Measurements from ENCODE around the gene CSNK1D. TPM values are rescaled to one million over a fixed set of nuclear protein-coding genes. Genes with fewer than 3 reads are reported as not detected.
A peak's percentile ranks its signal among the peaks of the same experiment; 100 is the strongest.

The CSNK1D gene
- total and polyA plus RNA-seq, 8 donors: 47.1 to 107 (median 66.0) TPM

DNA sequence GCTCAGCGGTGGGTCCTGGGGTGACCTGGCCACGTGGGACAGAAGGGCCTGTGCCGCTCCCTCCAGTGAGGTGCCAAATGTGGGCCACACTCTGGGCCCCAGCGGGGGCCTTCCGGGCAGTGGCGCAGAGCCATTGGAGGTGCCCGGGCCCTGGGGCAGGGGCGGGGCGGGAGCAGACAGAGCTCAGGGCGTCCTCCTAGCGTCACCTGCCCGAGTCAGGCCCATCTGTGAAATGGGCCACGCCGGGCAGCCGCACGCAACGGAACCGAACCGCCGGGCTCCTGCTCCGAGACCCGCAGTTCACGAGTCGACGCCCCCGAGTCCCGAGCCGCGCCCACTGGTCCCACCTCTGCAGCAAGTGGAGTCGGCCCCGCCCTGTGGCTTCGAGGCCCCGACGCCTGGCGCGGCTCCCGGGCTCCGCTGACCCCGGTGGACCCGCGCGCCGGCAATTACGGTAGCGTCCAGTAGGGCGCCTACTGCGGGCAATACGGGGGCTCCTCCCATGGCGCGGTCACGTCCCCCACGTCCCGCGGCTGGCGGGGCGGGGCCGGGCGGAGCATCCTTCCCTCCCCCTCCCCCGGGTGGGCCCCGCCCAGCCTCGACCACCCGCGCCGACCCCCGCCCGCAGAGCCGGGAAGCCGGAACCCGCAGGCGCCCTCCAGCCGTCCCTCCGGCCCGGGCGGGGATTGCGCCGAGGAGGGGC lies 42.7 kb downstream of the CSNK1D start:
- intact Hi-C loops (cut with DNase I): loop anchor here in 1 of 3 donors (10.0 kb wide), 1 partner anchor 94 kb away; no protein-coding TSS in a partner anchor
- peak overlapping the region in 3 of 4 donors; percentile 39 to 69 (median 66) for H3K27ac ChIP-seq
- no peaks in the 10 kb centered on the region for H3K36me3 ChIP-seq
- TF ChIP-seq, protein P1, sequence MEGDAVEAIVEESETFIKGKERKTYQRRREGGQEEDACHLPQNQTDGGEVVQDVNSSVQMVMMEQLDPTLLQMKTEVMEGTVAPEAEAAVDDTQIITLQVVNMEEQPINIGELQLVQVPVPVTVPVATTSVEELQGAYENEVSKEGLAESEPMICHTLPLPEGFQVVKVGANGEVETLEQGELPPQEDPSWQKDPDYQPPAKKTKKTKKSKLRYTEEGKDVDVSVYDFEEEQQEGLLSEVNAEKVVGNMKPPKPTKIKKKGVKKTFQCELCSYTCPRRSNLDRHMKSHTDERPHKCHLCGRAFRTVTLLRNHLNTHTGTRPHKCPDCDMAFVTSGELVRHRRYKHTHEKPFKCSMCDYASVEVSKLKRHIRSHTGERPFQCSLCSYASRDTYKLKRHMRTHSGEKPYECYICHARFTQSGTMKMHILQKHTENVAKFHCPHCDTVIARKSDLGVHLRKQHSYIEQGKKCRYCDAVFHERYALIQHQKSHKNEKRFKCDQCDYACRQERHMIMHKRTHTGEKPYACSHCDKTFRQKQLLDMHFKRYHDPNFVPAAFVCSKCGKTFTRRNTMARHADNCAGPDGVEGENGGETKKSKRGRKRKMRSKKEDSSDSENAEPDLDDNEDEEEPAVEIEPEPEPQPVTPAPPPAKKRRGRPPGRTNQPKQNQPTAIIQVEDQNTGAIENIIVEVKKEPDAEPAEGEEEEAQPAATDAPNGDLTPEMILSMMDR (IDR thresholded peaks at IDR 0.05): peak in 3 of 4 donors; percentile 16 to 39 (median 32)
- ATAC-seq (peak; percentile 29 to 65 (median 58)), FAIRE-seq (no peak), DNase-seq (peak in 4 of 6 donors; percentile 38 to 87 (median 75))
- peaks cover 0 to 5% (median 1%) of the 10 kb centered on the region in 3 donors for H3K4me1 ChIP-seq
- WGBS, 2 donors: 17 to 29% methylated on average over 61 to 76 of the region's 76 CpGs
- peak overlapping the region; percentile 14 to 40 (median 28) for H3K4me3 ChIP-seq
- H3K9me3 ChIP-seq: no peaks in the 10 kb centered on the region
- H3K27me3 ChIP-seq: no peaks in the 10 kb centered on the region

DNA sequence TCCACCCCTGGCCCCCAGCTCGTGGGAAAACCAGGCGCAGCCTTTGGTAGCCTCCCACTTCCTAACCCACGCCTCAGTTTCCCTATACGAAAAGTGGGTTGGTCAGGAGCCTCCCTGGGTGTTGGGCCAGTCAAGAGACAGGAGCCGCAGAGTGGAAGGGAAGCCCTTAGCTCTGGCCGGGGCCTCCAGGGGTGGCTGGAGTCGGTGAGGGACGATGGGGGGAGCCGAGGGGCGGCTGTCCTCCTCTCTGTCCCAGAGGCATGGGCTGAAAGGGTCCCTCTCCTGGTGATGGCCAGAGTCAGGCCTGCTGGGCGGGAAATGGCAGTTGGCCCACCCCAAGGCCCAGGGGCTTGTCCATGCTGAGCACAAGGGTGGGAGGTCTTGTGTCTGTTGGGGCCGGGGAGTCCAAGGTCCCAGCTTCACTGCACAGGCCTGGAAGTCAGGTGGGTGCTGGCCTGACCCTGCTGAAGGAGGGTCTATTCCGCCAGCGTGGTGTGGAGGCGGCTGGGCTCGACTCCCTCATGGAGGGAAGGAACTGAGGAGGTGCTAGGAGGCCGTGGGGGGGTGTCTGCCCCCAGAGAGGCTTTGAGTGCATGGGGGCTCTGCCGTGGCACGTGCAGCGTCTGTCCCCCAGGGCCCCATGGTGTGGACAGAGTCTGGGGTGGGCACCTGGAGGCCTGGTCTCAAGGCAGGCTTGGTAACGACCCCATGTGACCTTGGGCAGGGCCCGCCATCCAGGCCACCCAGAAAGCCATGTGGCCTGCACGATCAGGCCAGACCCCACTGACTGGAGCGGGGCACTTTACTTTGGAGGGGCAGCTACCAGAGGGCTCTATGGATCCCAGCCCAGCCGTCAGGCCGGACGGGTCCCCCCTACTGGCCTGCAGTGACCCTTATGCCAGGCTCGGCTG lies 43.5 kb downstream of the CSNK1D start:
- intact Hi-C loops (cut with DNase I): loop anchor here in 1 of 3 donors (10.0 kb wide), 1 partner anchor 95 kb away; no protein-coding TSS in a partner anchor

DNA sequence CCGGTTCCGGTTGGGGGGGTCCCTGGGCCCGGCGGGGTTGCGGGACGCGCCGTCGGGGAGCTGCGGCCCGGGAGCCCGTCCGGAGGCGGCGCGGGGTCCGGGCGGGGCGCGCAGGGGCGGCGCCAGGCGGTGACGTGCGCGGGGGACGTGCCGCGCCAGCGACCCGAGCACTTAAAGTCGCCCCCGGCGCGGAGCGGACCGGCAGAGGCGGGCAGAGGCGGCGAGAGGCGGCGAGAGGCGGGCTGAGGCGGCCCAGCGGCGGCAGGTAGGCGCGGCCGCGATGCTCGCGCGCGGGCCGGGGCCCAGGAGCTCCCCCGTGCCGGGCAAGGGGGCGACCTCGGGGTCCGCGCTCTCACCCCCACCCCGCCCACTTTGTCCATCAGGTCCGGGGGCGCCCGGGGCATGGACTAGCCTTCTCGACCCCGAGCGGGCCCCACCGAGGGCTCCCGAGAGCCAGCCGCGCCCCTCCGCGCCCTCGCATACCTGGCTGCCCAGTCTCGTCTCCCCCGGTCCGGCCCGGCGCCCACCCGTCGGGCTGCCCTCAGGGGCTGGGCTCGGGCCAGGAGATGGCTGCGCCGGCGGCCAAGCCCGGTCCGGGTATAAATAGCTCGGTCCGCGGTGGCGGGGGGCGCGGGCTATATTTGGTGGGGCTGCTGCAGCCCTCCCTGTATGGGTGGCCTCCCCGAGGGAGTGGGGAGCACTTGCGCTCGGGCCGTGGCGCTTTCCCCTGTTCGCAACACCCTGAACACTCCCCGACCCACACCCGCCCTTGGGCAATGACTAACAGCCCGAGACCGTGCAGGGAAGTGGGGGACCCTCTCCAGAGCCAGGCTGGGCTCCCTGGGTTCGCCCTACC lies 44.4 kb downstream of the CSNK1D start, which contains the start of gene SLC16A3:
SLC16A3 (plus strand) TSS at position 201 of the 856 bp plus-strand sequence. CDS start 6,967 bp downstream, outside the sequence.
- peak within 1 kb of the TSS in 3 of 4 donors; percentile 13 to 84 (median 73) for H3K27ac ChIP-seq
- intact Hi-C loops (cut with DNase I): no loop called here
- H3K36me3 ChIP-seq: no peaks in the 10 kb centered on the region
- peak within 1 kb of the TSS in 3 of 4 donors; percentile 2 to 40 (median 17) for H3K4me3 ChIP-seq
- H3K4me1 ChIP-seq: peaks cover 0 to 5% (median 0%) of the 10 kb centered on the region in 3 donors
- FAIRE-seq: no peak
- no peaks in the 10 kb centered on the region for H3K27me3 ChIP-seq
- peak in 3 of 6 donors; percentile 46 to 80 (median 79) for DNase-seq
- 11 to 18% methylated on average over 79 to 105 of the region's 105 CpGs for WGBS, 2 donors
- TF ChIP-seq, protein P1 (IDR thresholded peaks at IDR 0.05): no peak
- H3K9me3 ChIP-seq: no peaks in the 10 kb centered on the region
- ATAC-seq: peak in 3 of 4 donors; percentile 3 to 21 (median 8)

More for the DNA sequence above, 43.5 kb downstream of the CSNK1D start:
- ATAC-seq (peak in 1 of 4 donors; percentile 0), DNase-seq (peak in 3 of 6 donors; percentile 29 to 75 (median 31)), FAIRE-seq (no peak)
- 74 to 85% methylated on average over 25 to 28 of the region's 28 CpGs for WGBS, 2 donors
- H3K27me3 ChIP-seq: no peaks in the 10 kb centered on the region
- H3K4me1 ChIP-seq: peaks cover 0 to 5% (median 0%) of the 10 kb centered on the region in 3 donors
- peak overlapping the region in 2 of 4 donors; percentile 66 to 69 for H3K27ac ChIP-seq
- peak overlapping the region in 3 of 4 donors; percentile 2 to 40 (median 29) for H3K4me3 ChIP-seq
- no peaks in the 10 kb centered on the region for H3K9me3 ChIP-seq
- H3K36me3 ChIP-seq: no peaks in the 10 kb centered on the region
- TF ChIP-seq, protein P1 (IDR thresholded peaks at IDR 0.05): no peak

DNA sequence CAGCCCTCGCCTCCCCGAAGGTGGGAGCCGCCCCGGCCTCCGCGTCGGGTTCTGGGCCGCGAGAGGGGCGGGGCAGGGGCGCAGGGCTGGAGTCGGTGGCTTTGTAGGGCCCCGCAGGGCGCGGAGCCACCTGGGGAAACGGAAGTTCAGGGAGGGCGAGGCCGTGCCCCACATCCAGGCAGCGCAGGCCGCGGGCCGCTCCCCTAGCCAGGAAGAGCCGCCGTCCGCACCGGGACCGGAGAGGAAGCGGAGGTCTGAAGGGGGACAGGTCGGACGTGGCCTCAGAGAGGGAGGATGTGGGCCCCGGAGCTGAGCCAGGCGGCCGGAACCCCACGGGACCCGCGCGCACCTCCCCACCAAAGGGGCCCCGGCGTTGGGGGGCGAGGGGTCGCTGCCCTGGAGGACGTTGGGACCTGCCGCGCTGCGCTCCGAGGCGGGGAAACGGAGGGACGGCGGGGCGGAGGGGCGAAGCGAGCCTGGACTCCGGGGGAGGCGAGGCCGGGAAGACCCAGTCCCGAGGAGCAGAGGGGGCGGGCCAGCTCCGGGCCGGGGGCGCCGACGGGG lies 45.1 kb downstream of the CSNK1D start:
- WGBS, 2 donors: 34 to 37% methylated on average over 55 to 63 of the region's 63 CpGs
- DNase-seq (peak in 2 of 6 donors; percentile 43 to 74), ATAC-seq (peak in 3 of 4 donors; percentile 2 to 5 (median 3)), FAIRE-seq (no peak)
- Histone ChIP-seq H3K27me3 (no peaks in the 10 kb centered on the region), H3K4me3 (peak overlapping the region in 2 of 4 donors; percentile 17 to 40), H3K27ac (peak overlapping the region in 3 of 4 donors; percentile 13 to 84 (median 73)), H3K36me3 (no peaks in the 10 kb centered on the region), H3K9me3 (no peaks in the 10 kb centered on the region), H3K4me1 (peaks cover 0 to 5% (median 0%) of the 10 kb centered on the region in 3 donors)
- TF ChIP-seq, protein P1 (IDR thresholded peaks at IDR 0.05): no peak
- intact Hi-C loops (cut with DNase I): no loop called here

All from pancreas (tissue), 10 donors.